GM12878 (cell line): Measurements from ENCODE around the gene MRGPRF. TPM values are rescaled to one million over a fixed set of nuclear protein-coding genes. Genes with fewer than 3 reads are reported as not detected.

Experiments used
- ATAC-seq: fragments of 200-7000 bp; cut with Tn5 transposase; 3 replicates; pipeline ENCODE4 v1.9.1; 2020; ENCODE audit warnings: mild to moderate bottlenecking, moderate library complexity
- BruUV-seq: library from RNA; stranded (reverse); fragments of 400-500 nt; replicated peaks from 2 replicates; lab custom pipeline; 2021; lab: Mats Ljungman, UMichigan
- CTCF ChIA-PET: fragments of 300-600 bp; sonication (Branson Sonifier 250); formaldehyde crosslinking; extraction: SDS; loops from one replicate; lab custom pipeline; 2021; ENCODE audit warnings: inconsistent platforms; lab: Yijun Ruan, JAX
- POLR2A ChIA-PET: fragments of 350-600 bp; formaldehyde crosslinking; extraction: SDS; loops from one replicate; lab custom pipeline; 2021; ENCODE audit warnings: inconsistent platforms; lab: Charles Lee
- RAD21 ChIA-PET: fragments of 300-600 bp; sonication (Branson Sonifier 250); formaldehyde crosslinking; loops from one replicate; lab custom pipeline; 2023; ENCODE audit warnings: antibody characterized with exemption; ENCODE audit not compliant: unreplicated experiment; lab: Charles Lee
- SMC1A ChIA-PET: fragments of 300-600 bp; sonication (Branson Sonifier 250); formaldehyde crosslinking; loops from one replicate; lab custom pipeline; 2023; ENCODE audit not compliant: unreplicated experiment, uncharacterized antibody; lab: Charles Lee
- DNase-seq: peaks from one replicate; pipeline ENCODE4 v3.0.0-alpha.2; 2011; ENCODE audit warnings: low read depth, low spot score
- FAIRE-seq: peaks from 3 replicates; lab custom pipeline; 2011; peaks lifted over from hg19 to GRCh38; lab: Jason Lieb, UNC
- H2AFZ ChIP-seq: 2 replicates; pipeline ENCODE4 v1.6.0; 2011; ENCODE audit warnings: low read depth, low read length, control low read depth; ENCODE audit not compliant: control insufficient read depth
- H3K27ac ChIP-seq: 2 replicates; pipeline ENCODE4 v1.5.1; 2011; ENCODE audit warnings: control low read depth; ENCODE audit not compliant: control insufficient read depth, insufficient read depth
- H3K27me3 ChIP-seq, 2 experiments: replicated peaks in 1 of 2; 2 replicates each; pipeline versions ENCODE4 v1.6.0 to v1.6.1; 2011; ENCODE audit warnings: low read length in 1 of 2; ENCODE audit not compliant: control insufficient read depth in 2 of 2, insufficient read depth in 2 of 2
- H3K36me3 ChIP-seq, 2 experiments: 2 replicates each; pipeline ENCODE4 v1.5.1; 2011; ENCODE audit warnings: low read length in 1 of 2; ENCODE audit not compliant: control insufficient read depth in 2 of 2, insufficient read depth in 2 of 2
- H3K4me1 ChIP-seq: 2 replicates; pipeline ENCODE4 v1.6.1; 2011; ENCODE audit warnings: mild to moderate bottlenecking, low read length, moderate library complexity, mixed read lengths; ENCODE audit not compliant: control insufficient read depth, insufficient read depth
- H3K4me2 ChIP-seq: 2 replicates; pipeline ENCODE4 v1.6.0; 2011; ENCODE audit warnings: control low read depth; ENCODE audit not compliant: control insufficient read depth, insufficient read depth
- H3K4me3 ChIP-seq: fragments of 200-600 bp; sonication (generic); 2 replicates; pipeline ENCODE4 v1.5.1; 2016
- H3K79me2 ChIP-seq: 2 replicates; pipeline ENCODE4 v1.6.0; 2011; ENCODE audit warnings: low read length; ENCODE audit not compliant: control insufficient read depth, insufficient read depth
- H3K9ac ChIP-seq: 2 replicates; pipeline ENCODE4 v1.8.0; 2011; ENCODE audit warnings: low read length, control low read depth, mixed read lengths; ENCODE audit not compliant: control insufficient read depth, insufficient read depth
- H3K9me3 ChIP-seq: replicated peaks from 3 replicates; pipeline ENCODE4 v1.5.1; 2011; ENCODE audit warnings: mild to moderate bottlenecking, low read length; ENCODE audit not compliant: control insufficient read depth, insufficient read depth
- H4K20me1 ChIP-seq: 2 replicates; pipeline ENCODE4 v1.6.0; 2011; ENCODE audit not compliant: control insufficient read depth, insufficient read depth
- ATF2 ChIP-seq: IDR thresholded peaks from 2 replicates; pipeline ENCODE4 v1.6.1; 2012; ENCODE audit warnings: low read length, inconsistent platforms
- BCL3 ChIP-seq: IDR thresholded peaks from 2 replicates; pipeline ENCODE4 v1.6.1; 2011; ENCODE audit warnings: borderline replicate concordance, low read depth, mild to moderate bottlenecking, moderate library complexity, low read length; ENCODE audit not compliant: insufficient read depth, poor library complexity, severe bottlenecking
- CBFB ChIP-seq: IDR thresholded peaks from 2 replicates; pipeline ENCODE4 v1.6.1; 2016; ENCODE audit warnings: antibody characterized with exemption, low read depth
- CTCF ChIP-seq, 3 experiments: IDR thresholded peaks in 2 of 3; conservative IDR thresholded peaks in 1 of 3; 2 replicates each; pipeline ENCODE4 v1.5.1; 2011; ENCODE audit warnings: low read depth in 3 of 3, low read length in 3 of 3, mild to moderate bottlenecking in 3 of 3, control low read depth in 2 of 3, moderate library complexity in 2 of 3, inconsistent platforms in 1 of 3, mixed read lengths in 1 of 3; ENCODE audit not compliant: control insufficient read depth in 2 of 3, insufficient read depth in 1 of 3; ENCODE audit errors: extremely low read depth in 1 of 3
- EED ChIP-seq: sonication (generic); IDR thresholded peaks from 2 replicates; pipeline ENCODE4 v1.6.1; 2016; ENCODE audit warnings: antibody characterized with exemption, low read depth
- LARP7 ChIP-seq: fragments of 450-650 bp; IDR thresholded peaks from 2 replicates; pipeline ENCODE4 v1.6.1; 2017; ENCODE audit warnings: mild to moderate bottlenecking
- NBN ChIP-seq: fragments of 450-650 bp; IDR thresholded peaks from 2 replicates; pipeline ENCODE4 v1.6.1; 2016
- POLR2AphosphoS5 ChIP-seq: IDR thresholded peaks from 2 replicates; pipeline ENCODE4 v1.6.1; 2011; ENCODE audit warnings: mild to moderate bottlenecking, low read length, inconsistent platforms
- SIX5 ChIP-seq: IDR thresholded peaks from 2 replicates; pipeline ENCODE4 v1.6.1; 2011; ENCODE audit warnings: mild to moderate bottlenecking, low read depth, low read length, moderate library complexity; ENCODE audit not compliant: severe bottlenecking
- TCF3 ChIP-seq: IDR thresholded peaks from 2 replicates; pipeline ENCODE4 v1.6.1; 2012; ENCODE audit warnings: low read depth, mild to moderate bottlenecking, low read length, borderline replicate concordance; ENCODE audit not compliant: insufficient read depth
- ZZZ3 ChIP-seq: IDR thresholded peaks from 2 replicates; pipeline ENCODE4 v1.6.1; 2011; ENCODE audit warnings: low read depth; ENCODE audit not compliant: control insufficient read depth, insufficient read length
- WGBS: methylation state at CpG from one replicate; pipeline ENCODE4 v1.1.6; 2016; ENCODE audit warnings: low lambda C conversion rate; ENCODE audit not compliant: insufficient replicate concordance, insufficient coverage; ENCODE audit errors: missing lambda C conversion rate; 5-methylcytosine and 5-hydroxymethylcytosine counted together
- in situ Hi-C: fragments of 300-500 bp; cut with MboI; formaldehyde crosslinking; loops from 9 replicates; pipeline ENCODE4 v1.14.3; 2018; ENCODE audit warnings: mixed read lengths
- intact Hi-C: fragments of 100-400 bp; cut with micrococcal nuclease; formaldehyde crosslinking; loops from one replicate; pipeline ENCODE4 v1.14.2; 2022; ENCODE audit not compliant: unreplicated experiment
- polyA plus RNA-seq, 11 experiments: library from polyadenylated mRNA; depleted of rRNA in 4 of 11; unstranded in 6 of 11; stranded (reverse) in 5 of 11; fragments of >200 nt; fragmentation: Nextera tagmentation in 4 of 11; fragmentation: Illumina TruSeq in 1 of 11; extraction: Ambion mirVana in 4 of 11; extraction: Trizol in 1 of 11; gene quantifications; 1 replicate in 1 of 11; 2 replicates in 10 of 11; pipeline versions ENCODE4 v1.2.1 to v1.2.3, GENCODE V29; 2011 to 2016; ENCODE audit warnings: inconsistent platforms in 2 of 11, missing spikeins in 2 of 11, low read depth in 1 of 11
- total RNA-seq, 4 experiments: library from RNA; depleted of rRNA in 3 of 4; stranded (reverse); fragments of >200 nt in 3 of 4; fragmentation: Illumina TruSeq in 1 of 4; extraction: Trizol in 1 of 4; gene quantifications; 2 replicates each; pipeline versions ENCODE4 v1.2.1 to v1.2.3, GENCODE V29; 2013 to 2021

Gene MRGPRF
- total and polyA plus RNA-seq, 10 of the 15 experiments (the other 5 are each of a cell fraction or from before 2014, with no cell fraction given) = not detected

GRCh38 chr11:69000831-69001242, 12.2 kb downstream of the MRGPRF start:
- TF ChIP-seq CTCF (IDR thresholded peaks at IDR 0.05 in 2 of 3, conservative IDR thresholded peaks at IDR 0.05 in 1 of 3; ENCODE audit: control insufficient read depth in 2 of 3, extremely low read depth in 1 of 3, insufficient read depth in 1 of 3, low read depth in 3 of 3, low read length in 3 of 3) (0 out of 6 replicates have a peak, but pooled peaks of 1 of the 3 experiments have one; percentile 12), LARP7 (no peak)
- no peaks in the 10 kb centered on the region for H3K9me3 ChIP-seq
- intact Hi-C loops = no loop called here
- H3K36me3 ChIP-seq = no peaks in the 10 kb centered on the region
- CTCF ChIA-PET = interaction anchor here (0.6 kb wide), 1 partner anchor 734 kb away, joined by 3 read pairs; no protein-coding TSS in a partner anchor
- no TSS peak for BruUV-seq
- SMC1A ChIA-PET = no interaction called here
- POLR2A ChIA-PET = no interaction called here
- no peaks in the 10 kb centered on the region for H3K79me2 ChIP-seq
- ATAC-seq = no peak
- H3K4me2 ChIP-seq = no peak overlapping the region
- WGBS = 60% methylated on average over 8 of the region's 8 CpGs
- no peak for FAIRE-seq
- RAD21 ChIA-PET = no interaction called here
- no peak overlapping the region for H3K9ac ChIP-seq
- H2AFZ ChIP-seq = no peak overlapping the region
- H3K4me1 ChIP-seq = no peaks in the 10 kb centered on the region; the same call in 1 of the 2 replicates
- DNase-seq = no peak
- H3K4me3 ChIP-seq = no peak overlapping the region
- in situ Hi-C loops = no loop called here
- no peak overlapping the region for H3K27ac ChIP-seq
- no peaks in the 10 kb centered on the region for H4K20me1 ChIP-seq
- peaks cover 0 to 3% of the 10 kb centered on the region in 2 experiments; a peak in 2 of 4 replicates for H3K27me3 ChIP-seq

GRCh38 chr11:69000391-69000790, 12.7 kb downstream of the MRGPRF start:
- BruUV-seq = no TSS peak
- intact Hi-C loops = no loop called here
- TF ChIP-seq EED = no peak
- no peak for TF ChIP-seq POLR2AphosphoS5
- TF ChIP-seq CBFB = no peak
- no peak for TF ChIP-seq ATF2
- no peak for TF ChIP-seq SIX5
- TF ChIP-seq BCL3 = no peak
- no peak for TF ChIP-seq NBN
- no peak for TF ChIP-seq ZZZ3
- no peak for TF ChIP-seq TCF3

More at GRCh38 chr11:69000391-69000790, 12.7 kb downstream of the MRGPRF start:
- Histone ChIP-seq H3K36me3 (no peaks in the 10 kb centered on the region), H3K4me2 (no peak overlapping the region), H3K27me3 (peaks cover 0 to 3% of the 10 kb centered on the region in 2 experiments; a peak in 2 of 4 replicates), H2AFZ (no peak overlapping the region), H3K79me2 (no peaks in the 10 kb centered on the region), H3K9me3 (no peaks in the 10 kb centered on the region), H3K4me1 (no peaks in the 10 kb centered on the region; the same call in 1 of the 2 replicates), H3K4me3 (no peak overlapping the region), H3K9ac (no peak overlapping the region), H3K27ac (no peak overlapping the region), H4K20me1 (no peaks in the 10 kb centered on the region)
- ChIA-PET RAD21 (no interaction called here), CTCF (interaction anchor here (0.6 kb wide), 1 partner anchor 734 kb away, joined by 3 read pairs; no protein-coding TSS in a partner anchor), SMC1A (no interaction called here), POLR2A (no interaction called here)
- WGBS = 36% methylated on average over 5 of the region's 5 CpGs
- DNase-seq (no peak), ATAC-seq (no peak), FAIRE-seq (no peak)
- in situ Hi-C loops = no loop called here
